Cardiac muscle cell (in vitro differentiated cells and primary cell): ENCODE data around the gene CAPS. TPM values are rescaled to one million over a fixed set of nuclear protein-coding genes. Genes with fewer than 3 reads are reported as not detected.
"Not testable (repeated sequence)": the region's sequence is repeated elsewhere in the genome, so short reads cannot be mapped to it uniquely, and the experiment has no call there.

Source experiments
- DNase-seq, 2 donors: peaks; one replicate each; pipeline versions ENCODE4 v3.0.0 to v3.0.0-alpha.2; 2010 to 2017; ENCODE audit warnings: low read depth in 1 of 2, low spot score in 1 of 2
- H3K27ac ChIP-seq: fragments of 200-600 bp; sonication (generic); 2 replicates; pipeline ENCODE4 v1.5.1; 2016
- H3K27me3 ChIP-seq: fragments of 200-600 bp; sonication (generic); 2 replicates; pipeline ENCODE4 v1.6.0; 2016; ENCODE audit warnings: control low read depth
- H3K36me3 ChIP-seq: fragments of 200-600 bp; sonication (generic); 2 replicates; pipeline ENCODE4 v1.5.1; 2016; ENCODE audit warnings: control low read depth
- H3K4me1 ChIP-seq: fragments of 200-600 bp; sonication (generic); 2 replicates; pipeline ENCODE4 v1.8.1; 2017; ENCODE audit warnings: low read depth, mild to moderate bottlenecking, mixed run types
- H3K4me3 ChIP-seq: fragments of 200-600 bp; sonication (generic); 2 replicates; pipeline ENCODE4 v1.5.1; 2016; ENCODE audit warnings: mild to moderate bottlenecking
- H3K9me3 ChIP-seq: fragments of 200-600 bp; sonication (generic); 2 replicates; pipeline ENCODE4 v1.5.1; 2017; ENCODE audit warnings: low read depth, mild to moderate bottlenecking, control low read depth
- CTCF ChIP-seq: IDR thresholded peaks from 2 replicates; pipeline ENCODE4 v1.5.1; 2012; ENCODE audit warnings: low read depth, mild to moderate bottlenecking, low read length
- polyA plus RNA-seq: library from polyadenylated mRNA; unstranded; fragments of >200 nt; fragmentation: Nextera tagmentation; extraction: Ambion mirVana; gene quantifications from 2 replicates; pipeline ENCODE4 v1.2.1, GENCODE V29; 2016
- total RNA-seq: library from RNA; depleted of rRNA; stranded (reverse); fragments of >200 nt; gene quantifications from 2 replicates; pipeline ENCODE4 v1.2.3, GENCODE V29; 2016

The CAPS gene
- total and polyA plus RNA-seq, 2 experiments from 2014 or later: 14.1 to 23.6 TPM

- Histone ChIP-seq H3K4me1 (peaks cover 80% of the 10 kb centered on the region), H3K27me3 (no peaks in the 10 kb centered on the region), H3K36me3 (no peaks in the 10 kb centered on the region), H3K9me3 (no peaks in the 10 kb centered on the region), H3K27ac (peak overlapping the region; percentile 82), H3K4me3 (no peak overlapping the region)
- no peak for TF ChIP-seq CTCF
- DNase-seq: no peak
Measured at GRCh38 chr19:5958851-5959122, 44.7 kb downstream of the CAPS start.

GRCh38 chr19:5959260-5960004 lies 45.4 kb downstream of the CAPS start:
- no peaks in the 10 kb centered on the region for H3K9me3 ChIP-seq
- no peak for TF ChIP-seq CTCF
- no peaks in the 10 kb centered on the region for H3K36me3 ChIP-seq
- H3K27me3 ChIP-seq: no peaks in the 10 kb centered on the region
- H3K27ac ChIP-seq: peak overlapping the region; percentile 82
- peaks cover 74% of the 10 kb centered on the region for H3K4me1 ChIP-seq
- DNase-seq: no peak
- no peak overlapping the region for H3K4me3 ChIP-seq

- H3K4me1 ChIP-seq: peaks cover 76% of the 10 kb centered on the region
- no peak for TF ChIP-seq CTCF
Measured at GRCh38 chr19:5960005-5961001, 46.2 kb downstream of the CAPS start.

DNA sequence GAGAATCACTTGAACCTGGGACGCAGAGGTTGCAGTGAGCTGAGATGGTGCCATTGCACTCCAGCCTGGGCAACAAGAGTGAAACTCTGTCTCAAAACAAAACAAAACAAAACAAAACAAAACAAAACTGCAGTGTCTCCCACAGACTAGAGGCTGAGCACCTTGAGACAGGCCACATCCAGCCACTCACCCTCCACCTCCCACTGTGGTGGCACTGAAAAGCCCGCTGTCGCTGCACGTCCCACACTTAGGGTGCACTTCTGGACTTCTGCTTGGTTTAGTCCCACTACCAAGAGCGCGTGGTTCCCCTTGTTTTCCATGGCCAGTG lies 47.6 kb downstream of the CAPS start:
- H3K36me3 ChIP-seq, DNase-seq, H3K9me3 ChIP-seq, H3K4me3 ChIP-seq, H3K27me3 ChIP-seq: not testable (repeated sequence)
- H3K27ac ChIP-seq: peak overlapping the region; percentile 82
- peaks cover 76% of the 10 kb centered on the region for H3K4me1 ChIP-seq

More at GRCh38 chr19:5960005-5961001, 46.2 kb downstream of the CAPS start:
- H3K27me3 ChIP-seq: no peaks in the 10 kb centered on the region
- DNase-seq: peak in 1 of 2 donors; percentile 89
- no peak overlapping the region for H3K4me3 ChIP-seq
- peak overlapping the region; percentile 82 for H3K27ac ChIP-seq
- no peaks in the 10 kb centered on the region for H3K36me3 ChIP-seq
- no peaks in the 10 kb centered on the region for H3K9me3 ChIP-seq

DNA sequence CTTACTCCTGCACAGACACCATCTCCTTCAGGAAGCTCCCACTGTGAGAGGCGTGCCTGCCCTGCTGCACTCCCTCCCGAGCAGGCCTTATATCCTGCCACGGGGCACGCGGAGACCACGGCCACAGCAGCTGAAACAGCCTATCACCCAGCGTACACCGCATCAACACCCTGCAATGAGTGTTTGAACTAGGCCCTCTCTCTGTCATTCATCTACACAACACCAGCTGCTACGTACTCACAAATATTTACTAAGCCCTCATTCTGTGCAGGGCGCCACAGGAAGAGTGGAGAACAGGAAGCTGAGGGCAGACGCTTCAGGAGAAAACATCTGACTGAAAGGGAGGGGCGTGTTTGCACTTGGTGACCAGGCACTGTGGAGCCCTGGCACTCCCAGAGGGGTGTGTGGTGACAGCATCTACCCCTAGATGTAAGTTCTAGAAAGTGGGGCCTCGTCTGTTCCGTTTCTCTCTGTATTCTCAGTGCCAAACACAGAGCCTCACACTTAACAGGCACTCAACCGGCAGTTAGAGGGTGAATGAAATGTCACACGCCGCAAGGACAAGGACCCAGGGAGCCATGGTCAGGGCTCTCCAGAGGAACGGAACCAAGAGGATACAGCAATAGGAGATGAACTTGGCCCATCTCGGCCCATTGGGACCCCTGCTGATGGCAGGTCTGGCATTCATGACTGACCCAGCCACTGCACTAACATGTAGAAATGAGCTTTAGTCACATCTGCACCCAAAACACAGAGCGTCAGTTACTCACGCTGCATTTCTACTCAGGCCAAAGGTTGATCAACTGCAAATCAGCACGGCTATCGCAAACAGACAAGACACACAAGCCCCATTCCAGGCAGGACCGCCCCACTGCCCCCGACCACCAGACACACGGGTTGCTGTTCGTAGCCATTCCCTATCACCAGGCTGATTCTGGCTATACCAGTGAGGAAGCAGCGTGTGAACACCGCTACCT lies 48.2 kb downstream of the CAPS start:
- H3K4me1 ChIP-seq: peaks cover 75% of the 10 kb centered on the region
- peak; percentile 42 to 62 for DNase-seq
- H3K27ac ChIP-seq: peak overlapping the region; percentile 82
- H3K27me3 ChIP-seq: no peaks in the 10 kb centered on the region
- no peaks in the 10 kb centered on the region for H3K36me3 ChIP-seq
- no peak for TF ChIP-seq CTCF
- H3K9me3 ChIP-seq: no peaks in the 10 kb centered on the region
- no peak overlapping the region for H3K4me3 ChIP-seq

- DNase-seq, H3K27me3 ChIP-seq, H3K9me3 ChIP-seq, H3K4me3 ChIP-seq, H3K36me3 ChIP-seq, H3K27ac ChIP-seq: not testable (repeated sequence)
- H3K4me1 ChIP-seq: peaks cover 75% of the 10 kb centered on the region
Measured at GRCh38 chr19:5963259-5963658, 49.2 kb downstream of the CAPS start.
